Fibroblast of mammary gland (primary cell): Measurements from ENCODE around the gene MRPS6.
A peak's percentile ranks its signal among the peaks of the same experiment; 100 is the strongest.

ENCODE experiments used
- DNase-seq: peaks from one replicate; pipeline ENCODE4 v3.0.0-alpha.2; 2010; ENCODE audit warnings: low read depth
- H3K4me3 ChIP-seq: 2 replicates; pipeline ENCODE4 v1.5.1; 2011; ENCODE audit warnings: low read depth, mild to moderate bottlenecking, low read length, moderate library complexity; ENCODE audit not compliant: control insufficient read depth
- CTCF ChIP-seq: conservative IDR thresholded peaks from 2 replicates; pipeline ENCODE4 v1.5.1; 2011; ENCODE audit warnings: low read depth, low read length, inconsistent platforms; ENCODE audit not compliant: control insufficient read depth, insufficient read depth

The MRPS6 gene

GRCh38 chr21:34123609-34124008 is 50.2 kb downstream of the MRPS6 start:
- no peak for DNase-seq
- no peak for TF ChIP-seq CTCF

DNA sequence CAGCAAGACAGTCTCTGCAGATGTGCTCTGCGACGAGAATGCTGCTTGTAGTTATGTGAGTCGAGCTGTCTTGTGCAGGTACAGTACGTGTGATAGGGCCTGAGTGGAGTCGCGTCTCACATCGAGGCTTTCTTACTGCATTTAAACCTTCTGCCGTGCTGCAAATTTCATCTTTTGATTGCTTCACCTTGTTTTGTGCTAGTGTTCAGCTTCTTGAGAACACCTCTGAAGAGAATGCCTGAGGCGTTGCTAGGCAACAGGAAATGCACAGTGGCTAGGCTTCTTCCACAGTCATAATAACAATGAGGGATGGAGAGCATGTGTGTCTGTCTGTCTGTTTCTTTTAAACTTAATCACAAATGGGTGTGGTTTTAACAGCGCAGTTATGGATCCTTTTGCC is 52.9 kb downstream of the MRPS6 start:
- peak; percentile 68 for DNase-seq
- TF ChIP-seq CTCF = no peak

More at GRCh38 chr21:34123609-34124008, 50.2 kb downstream of the MRPS6 start:
- no peak overlapping the region for H3K4me3 ChIP-seq

DNA sequence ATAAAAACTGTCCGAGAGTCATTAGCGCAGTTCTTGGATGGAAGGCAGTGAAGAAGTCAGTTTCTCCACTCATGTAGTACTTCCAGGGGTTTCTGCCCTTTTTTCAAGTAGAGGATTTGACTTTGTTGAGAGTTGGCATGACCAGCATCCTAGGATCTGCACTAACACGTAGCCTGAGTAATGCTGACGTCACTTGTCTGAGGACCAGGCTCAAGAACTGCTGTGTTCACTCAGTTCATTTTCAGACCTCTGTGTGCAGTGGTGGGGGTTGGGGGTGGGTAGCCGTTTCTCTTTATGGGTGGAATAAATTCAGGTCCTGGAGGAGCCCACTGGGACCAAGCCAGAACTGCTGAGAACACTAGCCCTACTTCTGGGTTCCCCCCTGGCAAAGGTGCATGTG is 53.3 kb downstream of the MRPS6 start:
- peak; percentile 83 for DNase-seq
- TF ChIP-seq CTCF = no peak
- H3K4me3 ChIP-seq = no peak overlapping the region

More for the DNA sequence above, 52.9 kb downstream of the MRPS6 start:
- no peak overlapping the region for H3K4me3 ChIP-seq

- no peak for TF ChIP-seq CTCF
These were observed 54.7 kb downstream of the MRPS6 start for GRCh38 chr21:34128124-34128523.

GRCh38 chr21:34128674-34129038 is 55.3 kb downstream of the MRPS6 start:
- no peak for TF ChIP-seq CTCF
- no peak overlapping the region for H3K4me3 ChIP-seq
- no peak for DNase-seq

More at GRCh38 chr21:34128124-34128523, 54.7 kb downstream of the MRPS6 start:
- no peak overlapping the region for H3K4me3 ChIP-seq
- no peak for DNase-seq

DNA sequence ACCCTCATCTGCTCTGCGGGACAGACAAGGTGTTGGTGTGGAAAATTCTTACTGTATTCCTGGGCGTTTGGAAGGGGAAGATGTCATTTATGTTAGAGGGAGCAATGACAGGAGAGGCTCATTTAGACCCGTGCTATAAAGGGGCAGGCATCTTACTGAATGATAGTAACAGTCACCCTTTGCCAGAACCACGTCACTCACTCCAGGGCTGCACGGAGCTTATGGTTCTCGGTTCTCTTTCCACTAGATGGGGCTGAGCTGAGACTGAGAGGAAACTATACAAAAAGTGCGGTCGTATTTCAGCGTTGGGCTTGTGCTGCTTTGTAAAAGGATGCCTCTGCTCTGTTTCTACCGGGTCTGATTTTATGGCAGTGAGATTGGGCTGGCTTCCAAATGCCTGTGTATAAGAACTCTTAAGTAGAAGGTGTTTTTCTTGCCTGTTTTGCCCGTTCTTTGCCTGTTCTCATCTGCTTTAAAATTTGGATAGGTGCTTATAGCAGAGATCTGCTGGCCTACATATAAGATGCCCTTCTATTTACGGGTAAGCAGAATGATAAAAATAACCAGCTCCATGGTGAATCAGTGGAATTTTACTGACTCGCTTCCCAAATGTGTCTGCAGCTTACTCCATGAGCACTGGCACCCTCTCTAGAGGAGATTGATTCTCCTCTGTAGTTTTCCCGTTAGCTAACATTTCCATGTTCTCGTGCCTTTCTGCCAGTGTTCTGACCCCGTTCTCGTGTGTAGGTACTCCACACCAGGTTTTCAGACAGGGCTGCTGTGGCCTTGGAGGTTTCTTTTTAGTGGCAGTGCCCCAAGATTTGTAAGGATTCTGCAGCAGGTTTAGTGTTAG is 55.9 kb downstream of the MRPS6 start:
- peak; percentile 62 for TF ChIP-seq CTCF
- H3K4me3 ChIP-seq = peak overlapping the region; percentile 8
- DNase-seq = peak; percentile 91
